Measurements from ENCODE around the gene SERINC5.

DNA sequence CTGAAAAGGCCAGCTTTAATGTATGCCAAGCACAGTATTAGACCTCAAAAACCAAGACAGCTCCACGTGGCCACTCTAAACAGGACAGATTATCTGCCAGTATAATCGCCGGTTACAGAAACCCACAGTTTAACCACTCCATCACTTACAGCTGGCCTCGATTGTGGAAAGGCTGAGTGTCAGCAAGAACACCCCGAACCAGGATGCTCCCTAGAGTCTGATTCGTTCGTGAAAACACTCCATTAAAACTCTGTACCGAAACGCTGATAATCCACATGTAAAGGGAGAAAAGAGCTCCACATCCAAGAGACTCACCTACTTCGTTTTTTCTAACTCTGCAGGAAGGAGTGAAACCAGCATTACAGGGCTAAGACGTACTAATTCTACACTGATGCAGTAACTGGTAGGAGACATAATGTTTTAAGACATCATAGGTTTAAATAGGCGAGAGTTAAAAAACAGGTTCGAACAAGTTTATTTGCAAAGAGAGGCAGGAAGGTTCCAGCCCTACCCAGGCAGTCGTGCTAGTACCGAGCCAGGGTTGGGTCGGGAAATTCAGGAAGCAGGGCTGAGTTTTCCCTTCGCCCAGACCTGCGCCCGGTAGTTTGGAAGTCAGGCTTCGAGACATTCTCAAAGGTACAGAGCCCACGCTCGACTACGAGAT is 949 bp downstream of the SERINC5 start:
- TF ChIP-seq SUZ12 (IDR thresholded peaks at IDR 0.05), result no peak
- TF ChIP-seq SP1 (IDR thresholded peaks at IDR 0.05), result no peak
- no peak for TF ChIP-seq FOXK2 (IDR thresholded peaks at IDR 0.05)
- TF ChIP-seq FOXA1 (IDR thresholded peaks at IDR 0.05), result no peak
- TF ChIP-seq BHLHE40 (IDR thresholded peaks at IDR 0.05; ENCODE audit: borderline replicate concordance), result no peak
- no peak for TF ChIP-seq HDGF (IDR thresholded peaks at IDR 0.05; ENCODE audit: borderline replicate concordance)
- no peak for TF ChIP-seq ELF4 (IDR thresholded peaks at IDR 0.05)
- no peak for TF ChIP-seq TARDBP (IDR thresholded peaks at IDR 0.05)
- TF ChIP-seq ZNF384 (IDR thresholded peaks at IDR 0.05), result no peak
- no peak for TF ChIP-seq LEF1 (IDR thresholded peaks at IDR 0.05; ENCODE audit: borderline replicate concordance)

Data from HEK293T (cell line).